Natural killer cell treated with Interleukin-12 subunit alpha and Interleukin-12 subunit beta and Interleukin-15 and Interleukin-18, amount 100 ng/mL, for 72 hours (primary cell): Measurements from ENCODE around the gene RTN4RL2. TPM values are rescaled to one million over a fixed set of nuclear protein-coding genes. Genes with fewer than 3 reads are reported as not detected.
A peak's percentile ranks its signal among the peaks of the same experiment; 100 is the strongest.

ENCODE experiments used
- ATAC-seq, 2 donors: fragments of 150-1000 bp; cut with Tn5 transposase in 1 of 2; sonication (Bioruptor Pico), chemical (Tn5 transposase) in 1 of 2; 2 replicates each; pipeline ENCODE4 v1.10.0; 2021
- DNase-seq: peaks from one replicate; pipeline ENCODE4 v3.0.0; 2022; ENCODE audit warnings: low spot score
- H3K27ac Mint-ChIP-seq, 2 donors: 1 replicate in 1 of 2; 2 replicates in 1 of 2; pipeline ENCODE4 v1.8.0; 2022; ENCODE audit warnings: mixed read lengths in 2 of 2, mild to moderate bottlenecking in 1 of 2, moderate library complexity in 1 of 2
- H3K27me3 Mint-ChIP-seq, 2 donors: 1 replicate in 1 of 2; 2 replicates in 1 of 2; pipeline ENCODE4 v1.8.0; 2022; ENCODE audit warnings: mixed read lengths in 2 of 2
- H3K36me3 Mint-ChIP-seq: one replicate; pipeline ENCODE4 v1.8.0; 2022; ENCODE audit warnings: mixed read lengths
- H3K4me1 Mint-ChIP-seq, 2 donors: 1 replicate in 1 of 2; 2 replicates in 1 of 2; pipeline ENCODE4 v1.8.0; 2022; ENCODE audit warnings: low read depth in 2 of 2, mixed read lengths in 2 of 2, mild to moderate bottlenecking in 1 of 2
- H3K4me3 Mint-ChIP-seq: one replicate; pipeline ENCODE4 v1.8.0; 2022; ENCODE audit warnings: mixed read lengths
- H3K9me3 Mint-ChIP-seq: 2 replicates; pipeline ENCODE4 v1.8.0; 2022; ENCODE audit warnings: mixed read lengths
- total RNA-seq, 2 donors: library from RNA; stranded (reverse); gene quantifications; one replicate each; pipeline ENCODE4 v1.2.3, GENCODE V29; 2022

Gene RTN4RL2
- total RNA-seq, 2 donors from 2014 or later = not detected

GRCh38 chr11:57498540-57498939, 38.2 kb downstream of the RTN4RL2 start:
- Mint-ChIP-seq H3K36me3 (no peaks in the 10 kb centered on the region), H3K4me1 (peaks cover 6 to 7% of the 10 kb centered on the region in 2 donors), H3K27me3 (no peaks in the 10 kb centered on the region), H3K4me3 (no peak overlapping the region), H3K9me3 (no peaks in the 10 kb centered on the region), H3K27ac (no peak overlapping the region)
- ATAC-seq (no peak), DNase-seq (no peak)

- Mint-ChIP-seq H3K36me3 (no peaks in the 10 kb centered on the region), H3K27me3 (no peaks in the 10 kb centered on the region), H3K4me3 (no peak overlapping the region), H3K27ac (no peak overlapping the region), H3K4me1 (peaks cover 6 to 7% of the 10 kb centered on the region in 2 donors), H3K9me3 (no peaks in the 10 kb centered on the region)
- DNase-seq = peak; percentile 81
- ATAC-seq = peak; percentile 93 to 99
Measured at GRCh38 chr11:57499413-57499982, 39.2 kb downstream of the RTN4RL2 start.

GRCh38 chr11:57499983-57500461, 39.7 kb downstream of the RTN4RL2 start:
- Mint-ChIP-seq H3K4me3 (no peak overlapping the region), H3K4me1 (peaks cover 6 to 7% of the 10 kb centered on the region in 2 donors), H3K36me3 (no peaks in the 10 kb centered on the region), H3K27ac (peak overlapping the region in 1 of 2 donors; percentile 4), H3K9me3 (no peaks in the 10 kb centered on the region), H3K27me3 (no peaks in the 10 kb centered on the region)
- ATAC-seq (no peak), DNase-seq (no peak)

GRCh38 chr11:57500515-57500914, 40.2 kb downstream of the RTN4RL2 start:
- ATAC-seq (no peak), DNase-seq (no peak)
- Mint-ChIP-seq H3K36me3 (no peaks in the 10 kb centered on the region), H3K27ac (peak overlapping the region in 1 of 2 donors; percentile 4), H3K9me3 (no peaks in the 10 kb centered on the region), H3K27me3 (no peaks in the 10 kb centered on the region), H3K4me3 (no peak overlapping the region), H3K4me1 (peaks cover 6 to 7% of the 10 kb centered on the region in 2 donors)

GRCh38 chr11:57500926-57501325, 40.6 kb downstream of the RTN4RL2 start:
- H3K27ac Mint-ChIP-seq = peak overlapping the region in 1 of 2 donors; percentile 4
- H3K27me3 Mint-ChIP-seq = no peaks in the 10 kb centered on the region
- no peak for ATAC-seq
- no peaks in the 10 kb centered on the region for H3K9me3 Mint-ChIP-seq
- no peaks in the 10 kb centered on the region for H3K36me3 Mint-ChIP-seq
- peaks cover 6 to 7% of the 10 kb centered on the region in 2 donors for H3K4me1 Mint-ChIP-seq
- no peak overlapping the region for H3K4me3 Mint-ChIP-seq
- DNase-seq = no peak

- ATAC-seq = no peak
- Mint-ChIP-seq H3K36me3 (no peaks in the 10 kb centered on the region), H3K4me1 (peaks cover 6 to 7% of the 10 kb centered on the region in 2 donors), H3K9me3 (no peaks in the 10 kb centered on the region), H3K4me3 (no peak overlapping the region), H3K27ac (no peak overlapping the region), H3K27me3 (no peaks in the 10 kb centered on the region)
- DNase-seq = no peak
Measured at GRCh38 chr11:57501953-57502352, 41.6 kb downstream of the RTN4RL2 start.

- ATAC-seq = no peak
Measured at GRCh38 chr11:57502376-57502775, 42.0 kb downstream of the RTN4RL2 start.

GRCh38 chr11:57502870-57503269, 42.5 kb downstream of the RTN4RL2 start:
- no peaks in the 10 kb centered on the region for H3K27me3 Mint-ChIP-seq
- DNase-seq (no peak), ATAC-seq (no peak)
- H3K4me3 Mint-ChIP-seq = no peak overlapping the region
- H3K27ac Mint-ChIP-seq = no peak overlapping the region
- no peaks in the 10 kb centered on the region for H3K9me3 Mint-ChIP-seq
- H3K36me3 Mint-ChIP-seq = no peaks in the 10 kb centered on the region
- peaks cover 6 to 7% of the 10 kb centered on the region in 2 donors for H3K4me1 Mint-ChIP-seq

More at GRCh38 chr11:57502376-57502775, 42.0 kb downstream of the RTN4RL2 start:
- Mint-ChIP-seq H3K9me3 (no peaks in the 10 kb centered on the region), H3K27ac (no peak overlapping the region), H3K36me3 (no peaks in the 10 kb centered on the region), H3K27me3 (no peaks in the 10 kb centered on the region), H3K4me3 (no peak overlapping the region), H3K4me1 (peaks cover 6 to 7% of the 10 kb centered on the region in 2 donors)
- DNase-seq = no peak

GRCh38 chr11:57504511-57504910, 44.2 kb downstream of the RTN4RL2 start:
- H3K4me3 Mint-ChIP-seq = no peak overlapping the region
- ATAC-seq = no peak
- no peak for DNase-seq
- H3K27ac Mint-ChIP-seq = no peak overlapping the region
- H3K27me3 Mint-ChIP-seq = no peaks in the 10 kb centered on the region
- no peaks in the 10 kb centered on the region for H3K9me3 Mint-ChIP-seq
- H3K4me1 Mint-ChIP-seq = peaks cover 6 to 10% of the 10 kb centered on the region in 2 donors
- no peaks in the 10 kb centered on the region for H3K36me3 Mint-ChIP-seq

GRCh38 chr11:57506522-57506921, 46.2 kb downstream of the RTN4RL2 start:
- DNase-seq = no peak
- no peak overlapping the region for H3K4me3 Mint-ChIP-seq
- no peaks in the 10 kb centered on the region for H3K9me3 Mint-ChIP-seq
- no peak for ATAC-seq
- no peaks in the 10 kb centered on the region for H3K27me3 Mint-ChIP-seq
- no peak overlapping the region for H3K27ac Mint-ChIP-seq
- H3K36me3 Mint-ChIP-seq = no peaks in the 10 kb centered on the region
- H3K4me1 Mint-ChIP-seq = peaks cover 1 to 3% of the 10 kb centered on the region in 2 donors

- Mint-ChIP-seq H3K4me1 (peaks cover 7 to 10% of the 10 kb centered on the region in 2 donors), H3K36me3 (no peaks in the 10 kb centered on the region), H3K4me3 (no peak overlapping the region), H3K9me3 (no peaks in the 10 kb centered on the region), H3K27ac (no peak overlapping the region), H3K27me3 (no peaks in the 10 kb centered on the region)
- DNase-seq = no peak
- no peak for ATAC-seq
Measured at GRCh38 chr11:57508341-57509170, 48.2 kb downstream of the RTN4RL2 start.

GRCh38 chr11:57511741-57512430, 51.6 kb downstream of the RTN4RL2 start:
- DNase-seq = no peak

GRCh38 chr11:57512646-57513451, 52.5 kb downstream of the RTN4RL2 start:
- H3K36me3 Mint-ChIP-seq = no peaks in the 10 kb centered on the region
- H3K4me3 Mint-ChIP-seq = no peak overlapping the region
- H3K9me3 Mint-ChIP-seq = no peaks in the 10 kb centered on the region
- no peaks in the 10 kb centered on the region for H3K27me3 Mint-ChIP-seq
- H3K4me1 Mint-ChIP-seq = peaks cover 13 to 20% of the 10 kb centered on the region in 2 donors
- no peak for ATAC-seq
- DNase-seq = no peak
- H3K27ac Mint-ChIP-seq = no peak overlapping the region

More at GRCh38 chr11:57511741-57512430, 51.6 kb downstream of the RTN4RL2 start:
- Mint-ChIP-seq H3K27me3 (no peaks in the 10 kb centered on the region), H3K4me1 (peaks cover 13 to 20% of the 10 kb centered on the region in 2 donors), H3K27ac (peak overlapping the region in 1 of 2 donors; percentile 69), H3K9me3 (no peaks in the 10 kb centered on the region), H3K4me3 (no peak overlapping the region), H3K36me3 (no peaks in the 10 kb centered on the region)
- no peak for ATAC-seq
